ENCODE results near the gene ME3. TPM values are rescaled to one million over a fixed set of nuclear protein-coding genes. Genes with fewer than 3 reads are reported as not detected.

ME3 gene
- polyA plus RNA-seq, 1 experiment, result 7.1 TPM

DNA sequence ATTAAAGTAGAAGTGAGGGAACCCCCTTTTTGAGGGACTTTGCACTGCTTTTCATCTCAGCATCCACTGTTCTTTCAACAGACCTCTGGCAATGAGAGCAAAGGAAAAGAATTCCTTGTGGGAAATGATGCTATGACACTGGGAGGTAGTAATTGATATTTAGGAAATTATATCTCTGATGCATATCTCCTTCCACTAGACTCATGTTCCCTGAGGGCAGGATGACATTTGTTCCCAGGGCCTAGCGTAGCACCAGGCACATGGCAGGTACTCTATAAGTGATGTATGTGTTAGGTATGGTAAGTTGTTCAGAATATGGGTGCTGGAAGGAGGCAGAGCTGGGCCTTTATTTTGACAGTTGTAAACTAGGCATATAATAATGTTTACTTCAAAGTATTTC lies 154.9 kb downstream of the ME3 start:
- no peaks in the 10 kb centered on the region; the same call in 1 of the 2 replicates for H3K9me3 ChIP-seq (ENCODE audit: control insufficient read depth, insufficient read depth, low read length)
- POLR2A ChIA-PET, result interaction anchor here (0.6 kb wide), 1 partner anchor 227 kb away, joined by 3 read pairs; no protein-coding TSS in a partner anchor
- no peak overlapping the region for H3K27ac ChIP-seq (ENCODE audit: low read depth, low read length)
- H3K4me3 ChIP-seq (ENCODE audit: low read depth, low read length), result no peak overlapping the region
- CTCF ChIA-PET, result interaction anchor here (1.8 kb wide), 1 partner anchor 62 kb away, joined by 5 read pairs; no protein-coding TSS in a partner anchor
- TF ChIP-seq, protein P1, sequence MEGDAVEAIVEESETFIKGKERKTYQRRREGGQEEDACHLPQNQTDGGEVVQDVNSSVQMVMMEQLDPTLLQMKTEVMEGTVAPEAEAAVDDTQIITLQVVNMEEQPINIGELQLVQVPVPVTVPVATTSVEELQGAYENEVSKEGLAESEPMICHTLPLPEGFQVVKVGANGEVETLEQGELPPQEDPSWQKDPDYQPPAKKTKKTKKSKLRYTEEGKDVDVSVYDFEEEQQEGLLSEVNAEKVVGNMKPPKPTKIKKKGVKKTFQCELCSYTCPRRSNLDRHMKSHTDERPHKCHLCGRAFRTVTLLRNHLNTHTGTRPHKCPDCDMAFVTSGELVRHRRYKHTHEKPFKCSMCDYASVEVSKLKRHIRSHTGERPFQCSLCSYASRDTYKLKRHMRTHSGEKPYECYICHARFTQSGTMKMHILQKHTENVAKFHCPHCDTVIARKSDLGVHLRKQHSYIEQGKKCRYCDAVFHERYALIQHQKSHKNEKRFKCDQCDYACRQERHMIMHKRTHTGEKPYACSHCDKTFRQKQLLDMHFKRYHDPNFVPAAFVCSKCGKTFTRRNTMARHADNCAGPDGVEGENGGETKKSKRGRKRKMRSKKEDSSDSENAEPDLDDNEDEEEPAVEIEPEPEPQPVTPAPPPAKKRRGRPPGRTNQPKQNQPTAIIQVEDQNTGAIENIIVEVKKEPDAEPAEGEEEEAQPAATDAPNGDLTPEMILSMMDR (IDR thresholded peaks at IDR 0.05; ENCODE audit: low read depth, low read length), result no peak
- no peaks in the 10 kb centered on the region for H3K27me3 ChIP-seq (ENCODE audit: control insufficient read depth, insufficient read depth, low read length)
- no peak for DNase-seq (ENCODE audit: low read depth, low spot score)

GRCh38 chr11:86515297-86516094 lies 156.9 kb downstream of the ME3 start:
- H3K27ac ChIP-seq (ENCODE audit: low read depth, low read length), result peak overlapping the region; percentile 31
- DNase-seq (ENCODE audit: low read depth, low spot score), result peak; percentile 55
- ChIA-PET POLR2A (interaction anchor here (0.6 to 2.5 kb wide), 5 partner anchors 9 to 55 kb away, joined by 3 to 12 read pairs (median 7); no protein-coding TSS in a partner anchor), CTCF (interaction anchor here (0.6 to 1.6 kb wide), 2 partner anchors 13 to 92 kb away, joined by 3 to 6 read pairs; no protein-coding TSS in a partner anchor)
- H3K9me3 ChIP-seq (ENCODE audit: control insufficient read depth, insufficient read depth, low read length), result peaks cover 4% of the 10 kb centered on the region; the same call in 1 of the 2 replicates
- no peaks in the 10 kb centered on the region for H3K27me3 ChIP-seq (ENCODE audit: control insufficient read depth, insufficient read depth, low read length)
- TF ChIP-seq, protein P1 (IDR thresholded peaks at IDR 0.05; ENCODE audit: low read depth, low read length), result no peak
- H3K4me3 ChIP-seq (ENCODE audit: low read depth, low read length), result no peak overlapping the region

DNA sequence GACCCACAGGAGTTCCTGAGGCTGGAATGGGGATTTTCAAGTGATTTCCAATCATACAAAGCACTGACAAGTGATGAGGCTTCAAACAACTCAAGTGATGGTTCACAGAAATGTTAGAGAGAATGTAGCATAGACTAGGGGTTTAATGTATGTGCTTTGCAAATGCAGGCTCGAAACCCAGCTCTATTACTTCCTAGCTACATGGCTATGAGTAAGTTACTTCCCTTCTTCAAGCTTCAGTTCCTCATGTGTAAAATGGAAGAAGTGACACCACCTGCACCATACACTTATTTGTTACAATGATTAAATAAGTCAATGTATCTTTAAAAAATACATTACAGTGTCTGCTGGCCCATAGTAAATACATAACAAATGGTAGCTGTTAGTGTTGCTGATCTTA lies 158.0 kb downstream of the ME3 start:
- Histone ChIP-seq H3K27ac (ENCODE audit: low read depth, low read length) (no peak overlapping the region), H3K9me3 (ENCODE audit: control insufficient read depth, insufficient read depth, low read length) (peaks cover 4% of the 10 kb centered on the region; the same call in 1 of the 2 replicates), H3K27me3 (ENCODE audit: control insufficient read depth, insufficient read depth, low read length) (no peaks in the 10 kb centered on the region), H3K4me3 (ENCODE audit: low read depth, low read length) (no peak overlapping the region)
- ChIA-PET POLR2A (interaction anchor here (2.5 kb wide), 1 partner anchor 30 kb away, joined by 12 read pairs; no protein-coding TSS in a partner anchor), CTCF (interaction anchor here (0.6 kb wide), 1 partner anchor 12 kb away, joined by 3 read pairs; no protein-coding TSS in a partner anchor)
- DNase-seq (ENCODE audit: low read depth, low spot score), result no peak
- TF ChIP-seq, protein P1 (IDR thresholded peaks at IDR 0.05; ENCODE audit: low read depth, low read length), result no peak

DNA sequence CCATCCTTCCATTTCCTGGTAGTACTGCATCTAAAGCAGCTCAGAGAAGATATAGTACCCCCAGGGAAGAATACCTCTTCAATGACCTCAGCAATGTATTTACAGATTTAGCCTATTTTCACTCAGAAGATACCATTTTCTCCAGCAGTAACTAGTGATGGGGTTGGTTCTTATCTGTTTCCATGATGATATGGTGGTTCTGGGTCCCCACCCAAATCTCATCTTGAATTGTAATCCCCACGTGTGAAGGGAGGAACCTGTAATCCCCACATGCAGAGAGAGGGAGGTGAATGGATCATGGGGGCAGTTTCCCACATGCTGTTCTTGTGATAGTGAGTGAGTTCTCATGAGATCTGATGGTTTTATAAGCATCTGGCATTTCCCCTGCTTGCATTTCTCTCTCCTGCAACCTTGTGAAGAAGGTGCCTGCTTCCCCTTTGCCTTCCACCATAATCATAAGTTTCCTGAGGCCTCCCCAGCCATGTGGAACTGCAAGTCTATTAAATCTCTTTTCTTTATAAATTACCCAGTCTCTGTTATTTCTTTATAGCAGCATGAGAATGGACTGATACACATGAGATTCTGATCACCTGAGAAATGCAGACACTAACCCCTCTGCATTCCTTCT lies 158.6 kb downstream of the ME3 start:
- Histone ChIP-seq H3K4me3 (ENCODE audit: low read depth, low read length) (no peak overlapping the region), H3K27ac (ENCODE audit: low read depth, low read length) (no peak overlapping the region), H3K9me3 (ENCODE audit: control insufficient read depth, insufficient read depth, low read length) (peaks cover 4% of the 10 kb centered on the region; the same call in 1 of the 2 replicates), H3K27me3 (ENCODE audit: control insufficient read depth, insufficient read depth, low read length) (no peaks in the 10 kb centered on the region)
- DNase-seq (ENCODE audit: low read depth, low spot score), result no peak
- ChIA-PET CTCF (interaction anchor here (1.5 kb wide), 1 partner anchor 95 kb away, joined by 7 read pairs; no protein-coding TSS in a partner anchor), POLR2A (no interaction called here)
- TF ChIP-seq, protein P1 (IDR thresholded peaks at IDR 0.05; ENCODE audit: low read depth, low read length), result no peak
